Thyroid gland (tissue), 4 donors: Measurements from ENCODE around the gene ACTRT2. TPM values are rescaled to one million over a fixed set of nuclear protein-coding genes. Genes with fewer than 3 reads are reported as not detected.

Experiments used
- DNase-seq, 2 donors: peaks; one replicate each; pipeline ENCODE4 v3.0.0-alpha.2; 2019
- H3K27ac ChIP-seq, 3 donors: fragments of 200-600 bp; sonication (generic); 1 replicate in 2 of 3; 2 replicates in 1 of 3; pipeline ENCODE4 v1.5.1; 2016 to 2019; ENCODE audit warnings: mild to moderate bottlenecking in 1 of 3, moderate library complexity in 1 of 3
- H3K27me3 ChIP-seq: fragments of 200-600 bp; sonication (generic); one replicate; pipeline ENCODE4 v1.5.1; 2019
- H3K36me3 ChIP-seq, 2 donors: fragments of 200-600 bp; sonication (generic); one replicate each; pipeline ENCODE4 v1.5.1; 2016 to 2019
- H3K4me1 ChIP-seq, 2 donors: fragments of 200-600 bp; sonication (generic); one replicate each; pipeline ENCODE4 v1.5.1; 2017 to 2019
- H3K4me3 ChIP-seq, 3 donors: fragments of 200-600 bp; sonication (generic); replicated peaks in 1 of 3; 1 replicate in 2 of 3; 2 replicates in 1 of 3; pipeline ENCODE4 v1.5.1; 2016; ENCODE audit warnings: mild to moderate bottlenecking in 1 of 3
- H3K9me3 ChIP-seq: fragments of 200-600 bp; sonication (generic); one replicate; pipeline ENCODE4 v1.5.1; 2017
- CTCF ChIP-seq, 6 experiments: fragments of 200-600 bp in 3 of 6; fragments of 450-650 bp in 3 of 6; sonication (generic) in 3 of 6; IDR thresholded peaks; one replicate each; pipeline ENCODE4 v1.5.1; 2016 to 2019; ENCODE audit warnings: antibody characterized with exemption in 6 of 6, mild to moderate bottlenecking in 2 of 6, inconsistent platforms in 1 of 6, moderate library complexity in 1 of 6
- POLR2A ChIP-seq, 2 donors: fragments of 450-650 bp; IDR thresholded peaks; one replicate each; pipeline ENCODE4 v1.6.1; 2017; ENCODE audit warnings: antibody characterized with exemption in 2 of 2, mild to moderate bottlenecking in 2 of 2, moderate library complexity in 1 of 2
- WGBS, 2 donors: methylation state at CpG; one replicate each; pipeline ENCODE4 v1.1.5; 2017; 5-methylcytosine and 5-hydroxymethylcytosine counted together
- intact Hi-C: fragments of 100-400 bp; cut with DNase I; formaldehyde crosslinking; loops from one replicate; pipeline ENCODE4 v1.15.1; 2023
- total RNA-seq, 4 donors: library from RNA; depleted of rRNA; stranded (reverse); fragments of >200 nt; gene quantifications; one replicate each; pipeline ENCODE4 v1.2.3, GENCODE V29; 2016

Gene ACTRT2
- total RNA-seq, 4 donors from 2014 or later = 0.67 TPM; not detected in 3

- H3K27ac ChIP-seq = no peak overlapping the region
- TF ChIP-seq CTCF (IDR thresholded peaks at IDR 0.05) (no peak), POLR2A (IDR thresholded peaks at IDR 0.05) (no peak)
- intact Hi-C loops = no loop called here
- H3K4me1 ChIP-seq = no peaks in the 10 kb centered on the region
- H3K36me3 ChIP-seq = no peaks in the 10 kb centered on the region
- no peak for DNase-seq
- H3K27me3 ChIP-seq = no peaks in the 10 kb centered on the region
- H3K9me3 ChIP-seq = no peaks in the 10 kb centered on the region
- 83 to 88% methylated on average over 11 to 17 of the region's 32 CpGs for WGBS, 2 donors
- no peak overlapping the region for H3K4me3 ChIP-seq
Observed at GRCh38 chr1:3003039-3003940, 18.0 kb upstream of the ACTRT2 start.

DNA sequence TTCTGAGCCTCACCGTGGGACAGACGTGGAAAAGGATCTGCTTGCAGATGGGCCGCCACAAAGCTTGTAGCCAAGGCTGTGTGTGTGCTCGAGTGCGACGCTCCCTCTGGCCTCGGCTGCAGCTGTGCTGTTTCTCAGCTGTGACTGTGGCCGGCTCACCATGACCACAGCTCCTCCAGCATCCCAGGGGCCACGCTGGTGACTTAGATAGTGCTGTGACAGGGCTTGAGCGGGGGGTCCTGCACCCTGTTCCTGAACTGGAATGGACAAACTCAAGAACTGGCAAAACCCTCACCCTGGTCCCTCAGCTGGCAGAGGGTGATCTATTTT lies 17.4 kb upstream of the ACTRT2 start:
- WGBS, 2 donors = 86% methylated on average over 2 to 3 of the region's 10 CpGs
- H3K27me3 ChIP-seq = no peaks in the 10 kb centered on the region
- no peak for DNase-seq
- no peak overlapping the region for H3K4me3 ChIP-seq
- no peaks in the 10 kb centered on the region for H3K36me3 ChIP-seq
- no peaks in the 10 kb centered on the region for H3K9me3 ChIP-seq
- no peak for TF ChIP-seq POLR2A (IDR thresholded peaks at IDR 0.05)
- no peak for TF ChIP-seq CTCF (IDR thresholded peaks at IDR 0.05)
- H3K27ac ChIP-seq = no peak overlapping the region
- H3K4me1 ChIP-seq = no peaks in the 10 kb centered on the region
- intact Hi-C loops = no loop called here

GRCh38 chr1:3004285-3005205 lies 16.7 kb upstream of the ACTRT2 start:
- intact Hi-C loops = no loop called here

GRCh38 chr1:3005771-3006170 lies 15.5 kb upstream of the ACTRT2 start:
- intact Hi-C loops = no loop called here
- WGBS, 2 donors = 52 to 77% methylated on average over 8 of the region's 8 CpGs
- TF ChIP-seq POLR2A (IDR thresholded peaks at IDR 0.05) (no peak), CTCF (IDR thresholded peaks at IDR 0.05) (no peak)
- no peaks in the 10 kb centered on the region for H3K9me3 ChIP-seq
- no peaks in the 10 kb centered on the region for H3K4me1 ChIP-seq
- no peaks in the 10 kb centered on the region for H3K36me3 ChIP-seq
- no peak overlapping the region for H3K4me3 ChIP-seq
- no peak for DNase-seq
- no peaks in the 10 kb centered on the region for H3K27me3 ChIP-seq
- no peak overlapping the region for H3K27ac ChIP-seq

More at GRCh38 chr1:3004285-3005205, 16.7 kb upstream of the ACTRT2 start:
- Histone ChIP-seq H3K9me3 (no peaks in the 10 kb centered on the region), H3K36me3 (no peaks in the 10 kb centered on the region), H3K27me3 (no peaks in the 10 kb centered on the region), H3K4me3 (no peak overlapping the region), H3K4me1 (no peaks in the 10 kb centered on the region), H3K27ac (no peak overlapping the region)
- TF ChIP-seq CTCF (IDR thresholded peaks at IDR 0.05) (no peak), POLR2A (IDR thresholded peaks at IDR 0.05) (no peak)
- WGBS, 2 donors = 81 to 90% methylated on average over 10 to 17 of the region's 20 CpGs
- no peak for DNase-seq
